PFSK-1 (cell line): ENCODE results near the gene ARHGAP25.

Source experiments
- POLR2AphosphoS5 ChIP-seq: IDR thresholded peaks from 2 replicates; pipeline ENCODE4 v1.6.1; 2012; ENCODE audit warnings: low read depth, mild to moderate bottlenecking, control low read depth, low read length, moderate library complexity
- SIN3A ChIP-seq: IDR thresholded peaks from 2 replicates; pipeline ENCODE4 v1.6.1; 2012; ENCODE audit warnings: mild to moderate bottlenecking, low read length, moderate library complexity, borderline replicate concordance; ENCODE audit not compliant: insufficient read depth
- TAF1 ChIP-seq: IDR thresholded peaks from 2 replicates; pipeline ENCODE4 v1.6.1; 2012; ENCODE audit warnings: low read length, control low read depth, borderline replicate concordance; ENCODE audit not compliant: insufficient read depth
- TF ChIP-seq, protein P1 (sequence below), 2 experiments: IDR thresholded peaks; 2 replicates each; pipeline versions ENCODE4 v1.6.1 to v1.8.0; 2011 to 2012; ENCODE audit warnings: low read depth in 2 of 2, low read length in 2 of 2, control low read depth in 1 of 2, inconsistent platforms in 1 of 2, mild to moderate bottlenecking in 1 of 2, moderate library complexity in 1 of 2; ENCODE audit not compliant: insufficient read depth in 1 of 2

GRCh38 chr2:68738906-68739594, 4.4 kb downstream of the ARHGAP25 start:
- TF ChIP-seq POLR2AphosphoS5 (no peak), TAF1 (no peak), SIN3A (no peak)
- TF ChIP-seq, protein P1, sequence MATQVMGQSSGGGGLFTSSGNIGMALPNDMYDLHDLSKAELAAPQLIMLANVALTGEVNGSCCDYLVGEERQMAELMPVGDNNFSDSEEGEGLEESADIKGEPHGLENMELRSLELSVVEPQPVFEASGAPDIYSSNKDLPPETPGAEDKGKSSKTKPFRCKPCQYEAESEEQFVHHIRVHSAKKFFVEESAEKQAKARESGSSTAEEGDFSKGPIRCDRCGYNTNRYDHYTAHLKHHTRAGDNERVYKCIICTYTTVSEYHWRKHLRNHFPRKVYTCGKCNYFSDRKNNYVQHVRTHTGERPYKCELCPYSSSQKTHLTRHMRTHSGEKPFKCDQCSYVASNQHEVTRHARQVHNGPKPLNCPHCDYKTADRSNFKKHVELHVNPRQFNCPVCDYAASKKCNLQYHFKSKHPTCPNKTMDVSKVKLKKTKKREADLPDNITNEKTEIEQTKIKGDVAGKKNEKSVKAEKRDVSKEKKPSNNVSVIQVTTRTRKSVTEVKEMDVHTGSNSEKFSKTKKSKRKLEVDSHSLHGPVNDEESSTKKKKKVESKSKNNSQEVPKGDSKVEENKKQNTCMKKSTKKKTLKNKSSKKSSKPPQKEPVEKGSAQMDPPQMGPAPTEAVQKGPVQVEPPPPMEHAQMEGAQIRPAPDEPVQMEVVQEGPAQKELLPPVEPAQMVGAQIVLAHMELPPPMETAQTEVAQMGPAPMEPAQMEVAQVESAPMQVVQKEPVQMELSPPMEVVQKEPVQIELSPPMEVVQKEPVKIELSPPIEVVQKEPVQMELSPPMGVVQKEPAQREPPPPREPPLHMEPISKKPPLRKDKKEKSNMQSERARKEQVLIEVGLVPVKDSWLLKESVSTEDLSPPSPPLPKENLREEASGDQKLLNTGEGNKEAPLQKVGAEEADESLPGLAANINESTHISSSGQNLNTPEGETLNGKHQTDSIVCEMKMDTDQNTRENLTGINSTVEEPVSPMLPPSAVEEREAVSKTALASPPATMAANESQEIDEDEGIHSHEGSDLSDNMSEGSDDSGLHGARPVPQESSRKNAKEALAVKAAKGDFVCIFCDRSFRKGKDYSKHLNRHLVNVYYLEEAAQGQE (IDR thresholded peaks at IDR 0.05; ENCODE audit: insufficient read depth in 1 of 2, low read depth in 2 of 2, low read length in 2 of 2), result no peak
